ENCODE results near the gene FAXDC2.

The FAXDC2 gene

DNA sequence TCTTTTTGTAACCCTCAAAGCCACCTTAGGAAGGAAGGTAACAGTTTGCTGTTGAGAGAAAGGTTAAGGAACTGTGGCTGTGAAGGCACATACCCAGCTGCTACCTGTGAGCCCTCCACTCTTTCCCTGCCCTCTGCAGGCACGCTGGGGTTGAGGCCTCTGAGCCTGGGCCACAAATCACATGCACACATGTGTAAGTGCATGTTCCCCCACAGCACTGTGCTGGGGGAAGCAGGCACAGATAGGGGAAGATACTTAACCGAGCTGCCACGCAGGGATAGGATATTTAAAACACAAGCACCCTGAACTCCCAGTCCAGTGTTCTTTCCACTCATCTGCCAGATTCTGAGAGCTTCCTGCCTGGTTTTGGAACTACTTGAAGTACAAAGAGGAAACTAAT is 77.1 kb downstream of the FAXDC2 start:
- Histone ChIP-seq H3K27me3 (ENCODE audit: insufficient read depth, low read length) (no peaks in the 10 kb centered on the region), H3K4me1 (ENCODE audit: insufficient read depth, low read length) (peaks cover 69% of the 10 kb centered on the region), H3K27ac (ENCODE audit: low read depth, low read length) (no peak overlapping the region), H3K4me3 (ENCODE audit: low read length) (no peak overlapping the region), H3K36me3 (ENCODE audit: insufficient read depth, low read length) (peaks cover 8% of the 10 kb centered on the region), H3K9ac (ENCODE audit: low read depth, low read length) (no peak overlapping the region), H3K9me3 (ENCODE audit: insufficient read depth, low read depth, low read length) (no peaks in the 10 kb centered on the region)
- 91% methylated on average over 3 of the region's 3 CpGs for WGBS

DNA sequence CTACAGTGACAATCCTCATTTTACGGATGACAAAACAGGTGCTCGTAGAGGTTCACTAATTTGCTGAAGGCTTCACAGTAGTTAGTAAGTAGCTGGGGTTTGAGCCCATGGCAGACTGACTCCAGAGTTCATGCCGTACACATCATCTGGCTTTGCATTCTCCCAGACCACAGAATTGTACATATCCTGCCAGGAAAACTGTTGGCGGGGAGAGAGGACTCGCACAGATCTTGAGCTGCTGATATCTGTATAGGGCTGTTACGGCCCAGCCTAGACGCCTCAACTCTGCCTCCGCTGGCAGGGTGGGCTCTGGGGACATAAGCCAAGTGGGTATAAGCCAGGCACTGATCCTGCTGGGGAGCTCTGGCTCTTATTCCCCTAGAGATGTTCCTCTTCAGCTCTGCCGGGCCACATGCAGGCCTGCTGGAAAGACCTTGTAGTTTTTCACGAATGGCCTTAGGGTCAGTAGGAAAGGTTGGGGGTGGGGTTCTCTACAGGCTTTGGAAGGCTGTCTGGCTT is 79.0 kb downstream of the FAXDC2 start:
- Histone ChIP-seq H3K4me1 (ENCODE audit: insufficient read depth, low read length) (peaks cover 85% of the 10 kb centered on the region), H3K4me3 (ENCODE audit: low read length) (no peak overlapping the region; the same call in 1 of the 2 replicates), H3K9me3 (ENCODE audit: insufficient read depth, low read depth, low read length) (no peaks in the 10 kb centered on the region), H3K36me3 (ENCODE audit: insufficient read depth, low read length) (peaks cover 4% of the 10 kb centered on the region), H3K27ac (ENCODE audit: low read depth, low read length) (no peak overlapping the region), H3K9ac (ENCODE audit: low read depth, low read length) (no peak overlapping the region), H3K27me3 (ENCODE audit: insufficient read depth, low read length) (no peaks in the 10 kb centered on the region)
- 64% methylated on average over 10 of the region's 10 CpGs for WGBS

DNA sequence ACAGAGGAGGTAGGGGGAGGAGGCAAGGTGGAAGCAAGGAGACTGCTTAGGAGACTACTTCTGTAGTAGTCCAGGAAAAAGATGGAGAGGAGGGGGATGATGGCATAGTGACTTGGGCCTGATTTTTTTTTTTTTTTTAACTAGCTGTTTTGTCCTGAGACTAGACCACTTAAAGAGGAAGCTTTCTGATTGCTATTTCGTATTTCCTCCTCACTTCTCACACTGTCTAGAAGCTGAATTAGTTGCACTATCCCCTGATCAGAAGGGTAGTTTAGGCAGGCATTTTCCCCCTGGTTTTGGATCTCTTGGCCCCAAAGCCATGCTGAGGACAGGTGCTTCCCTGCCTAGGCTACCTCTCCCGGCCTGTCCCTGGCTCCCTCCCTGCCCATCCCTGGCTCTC is 80.3 kb downstream of the FAXDC2 start:
- WGBS, result 81% methylated on average over 2 of the region's 2 CpGs

More for the DNA sequence above, 80.3 kb downstream of the FAXDC2 start:
- peaks cover 4% of the 10 kb centered on the region; the same call in 1 of the 2 replicates for H3K36me3 ChIP-seq (ENCODE audit: insufficient read depth, low read length)
- no peaks in the 10 kb centered on the region for H3K9me3 ChIP-seq (ENCODE audit: insufficient read depth, low read depth, low read length)
- H3K27me3 ChIP-seq (ENCODE audit: insufficient read depth, low read length), result no peaks in the 10 kb centered on the region
- no peak overlapping the region for H3K27ac ChIP-seq (ENCODE audit: low read depth, low read length)
- peaks cover 81% of the 10 kb centered on the region for H3K4me1 ChIP-seq (ENCODE audit: insufficient read depth, low read length)
- H3K9ac ChIP-seq (ENCODE audit: low read depth, low read length), result no peak overlapping the region
- no peak overlapping the region for H3K4me3 ChIP-seq (ENCODE audit: low read length)
